Right hindlimb (tissue), 1 donor: ENCODE data around the gene TYSND1.
"Not testable (repeated sequence)": the region's sequence is repeated elsewhere in the genome, so short reads cannot be mapped to it uniquely, and the experiment has no call there.

Source experiments
- DNase-seq: peaks from one replicate; pipeline ENCODE4 v3.0.0-alpha.2; 2018

TYSND1 gene

DNA sequence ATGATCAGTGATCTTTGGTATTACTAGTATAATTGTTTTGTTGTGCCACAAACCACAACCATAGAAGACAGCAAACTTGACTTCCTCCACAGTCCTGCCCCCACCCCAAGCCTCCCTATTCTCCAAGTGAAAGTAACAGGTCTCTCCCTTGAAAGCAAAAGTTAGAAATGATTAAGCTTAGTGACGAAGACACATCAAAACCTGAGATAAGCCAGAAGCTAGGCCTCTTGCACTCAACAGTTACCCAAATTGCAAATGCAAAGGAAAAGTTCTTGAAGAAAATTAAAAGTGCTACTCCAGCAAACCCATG is 16.3 kb upstream of the TYSND1 start:
- DNase-seq, result no peak

DNA sequence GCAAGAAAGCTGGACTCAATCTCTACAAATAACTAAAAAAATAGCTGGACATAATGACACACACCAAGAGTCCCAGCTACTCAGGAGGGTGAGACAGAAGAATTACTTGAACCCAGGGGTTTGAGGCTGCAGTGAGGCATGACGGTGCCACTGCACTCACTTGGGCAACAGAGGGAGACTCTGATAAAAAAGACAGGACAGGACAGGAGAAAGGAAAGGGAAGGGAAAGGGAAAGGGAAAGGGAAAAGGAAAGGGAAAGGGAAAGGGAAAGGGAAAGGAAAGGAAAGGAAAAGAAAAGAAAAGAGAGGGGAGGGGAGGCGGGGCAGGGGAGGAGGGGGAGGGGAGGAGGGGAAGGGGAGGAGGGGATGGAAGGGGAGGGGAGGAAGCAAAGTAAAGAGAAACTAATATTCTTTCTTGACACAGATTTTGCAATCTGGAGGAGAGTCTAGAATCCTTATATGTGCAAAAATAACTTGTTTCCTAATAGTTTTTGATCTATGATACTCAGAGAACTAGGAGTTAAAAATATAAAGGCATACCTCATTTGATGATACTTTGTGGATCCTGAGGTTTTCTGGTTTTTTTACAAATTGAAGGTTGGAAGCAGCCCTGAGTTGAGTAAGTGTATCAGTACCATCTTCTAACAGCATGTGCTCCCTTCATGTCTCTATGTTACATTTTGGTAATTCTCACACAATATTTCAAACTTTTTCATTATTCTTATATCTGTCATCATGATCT is 15.8 kb upstream of the TYSND1 start:
- DNase-seq, result no peak

- no peak for DNase-seq
Observed at GRCh38 chr10:70160798-70161197, 14.3 kb upstream of the TYSND1 start.

GRCh38 chr10:70159366-70159765 is 12.9 kb upstream of the TYSND1 start:
- not testable (repeated sequence) for DNase-seq

- DNase-seq, result no peak
Observed at GRCh38 chr10:70158113-70158512, 11.6 kb upstream of the TYSND1 start.

DNA sequence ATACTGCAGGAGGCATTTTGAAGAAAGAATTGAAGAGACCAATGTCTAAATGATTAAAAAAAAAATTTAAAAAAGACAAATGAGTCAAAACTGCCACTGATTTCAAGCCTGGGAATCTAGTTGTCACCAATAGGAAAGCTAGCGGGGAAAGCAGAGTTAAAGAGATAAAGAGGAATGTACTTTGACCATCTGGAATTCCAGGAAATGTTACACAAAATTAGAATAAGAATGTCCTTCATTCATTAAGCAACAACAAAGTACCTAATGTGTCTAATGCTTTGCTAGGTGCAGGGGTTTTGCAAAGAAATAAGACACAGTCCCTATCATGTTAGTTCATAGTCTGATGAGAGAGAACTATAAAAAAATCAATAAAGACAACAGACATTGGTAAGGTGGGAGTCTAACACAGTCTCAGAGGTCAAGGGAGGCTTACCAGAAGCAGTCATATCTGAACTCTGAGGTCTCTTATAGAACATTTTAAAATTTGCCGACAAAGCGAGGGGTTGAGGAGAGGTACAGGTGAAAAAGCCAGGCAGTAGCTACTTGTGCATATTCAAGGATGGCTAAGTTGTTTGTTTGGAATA is 8.8 kb upstream of the TYSND1 start:
- no peak for DNase-seq

DNA sequence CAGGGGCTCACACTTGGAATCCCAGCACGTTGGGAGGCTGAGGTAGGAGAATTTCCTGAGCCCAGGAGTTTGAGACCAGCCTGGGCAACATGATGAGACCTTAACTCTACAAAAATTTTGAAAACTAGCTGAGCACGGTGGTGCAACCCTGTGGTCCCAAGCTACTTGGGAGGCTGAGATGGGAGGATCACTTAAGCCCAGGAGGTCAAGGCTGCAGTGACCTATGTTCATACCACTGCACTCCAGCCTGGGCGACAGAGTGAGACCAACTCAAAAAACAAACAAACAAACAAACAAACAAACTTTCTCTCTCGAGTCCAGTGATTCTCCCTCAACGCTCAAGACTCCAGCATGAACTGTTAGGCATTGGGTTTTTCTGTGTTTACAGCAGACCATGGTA is 2.0 kb upstream of the TYSND1 start:
- DNase-seq, result no peak

DNA sequence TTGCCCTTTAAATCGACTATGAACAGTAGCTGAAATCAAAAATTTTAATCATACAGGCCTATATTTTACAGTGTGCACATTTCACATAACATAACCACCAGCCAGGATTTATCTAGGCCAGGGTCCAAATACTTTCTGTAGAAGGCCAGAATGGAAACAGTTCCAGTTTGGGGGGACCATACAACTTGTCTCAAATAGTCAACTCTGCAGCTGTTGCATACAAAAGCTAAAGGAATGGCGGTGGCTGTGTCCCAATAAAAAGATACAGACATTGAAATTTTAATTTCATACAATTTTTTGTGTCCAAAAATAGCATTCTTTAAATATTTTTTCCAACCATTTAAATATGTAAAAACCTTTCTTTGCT is 742 bp upstream of the TYSND1 start:
- DNase-seq, result no peak

- peak; percentile 73 for DNase-seq
Observed at GRCh38 chr10:70145666-70146488, 623 bp downstream of the TYSND1 start.

- DNase-seq, result no peak
Observed at GRCh38 chr10:70145166-70145665, 1.3 kb downstream of the TYSND1 start.

DNA sequence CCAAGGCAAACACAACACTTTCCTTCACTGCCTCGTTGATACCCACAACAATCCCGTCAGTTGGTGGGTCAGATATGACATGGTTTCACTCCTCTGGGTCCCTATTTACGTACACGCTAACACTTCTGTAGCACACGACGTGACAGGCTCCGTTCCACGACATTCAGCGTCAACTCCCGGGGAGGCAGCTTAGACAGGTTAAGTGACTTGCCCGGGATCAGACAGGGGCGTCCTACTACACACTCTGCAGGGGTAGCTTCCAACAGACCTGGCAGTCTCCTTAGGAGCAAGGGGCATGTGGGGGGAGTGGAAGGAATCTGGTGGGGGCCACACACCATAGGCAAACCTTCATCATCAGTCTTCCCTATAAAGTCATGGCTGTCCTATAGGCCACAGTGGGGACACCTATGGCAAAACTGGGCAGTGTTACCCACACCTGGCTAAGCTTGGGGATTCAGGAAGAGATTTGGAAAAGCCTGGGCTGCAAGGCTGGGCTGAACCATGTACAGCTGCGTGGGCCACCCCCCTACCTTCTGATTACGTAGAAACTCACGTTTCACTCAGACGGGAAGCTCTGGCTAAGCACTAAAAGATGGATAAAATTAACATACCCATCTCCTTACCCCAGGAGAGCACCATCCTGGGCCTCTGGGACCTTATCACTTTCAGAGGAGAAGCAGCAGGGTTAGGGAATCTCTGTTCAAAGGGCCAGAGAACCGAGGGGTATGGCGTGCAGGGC is 2.0 kb downstream of the TYSND1 start:
- DNase-seq, result no peak

GRCh38 chr10:70142555-70142954 is 3.9 kb downstream of the TYSND1 start:
- DNase-seq, result no peak

GRCh38 chr10:70140297-70140696 is 6.2 kb downstream of the TYSND1 start:
- no peak for DNase-seq

DNA sequence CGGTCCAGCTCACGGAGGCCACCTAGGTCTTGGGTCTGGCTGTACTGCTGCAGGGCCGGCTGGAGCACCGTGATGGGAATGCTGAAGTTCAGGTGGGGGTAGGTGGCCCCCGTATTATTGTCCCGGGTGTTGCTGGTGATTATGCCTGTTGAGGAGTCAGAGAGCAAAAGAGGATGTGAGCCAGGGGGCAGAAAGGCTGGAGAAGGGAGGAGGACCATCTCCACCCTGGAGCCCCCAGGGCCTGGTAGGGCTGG is 6.6 kb downstream of the TYSND1 start:
- no peak for DNase-seq

DNA sequence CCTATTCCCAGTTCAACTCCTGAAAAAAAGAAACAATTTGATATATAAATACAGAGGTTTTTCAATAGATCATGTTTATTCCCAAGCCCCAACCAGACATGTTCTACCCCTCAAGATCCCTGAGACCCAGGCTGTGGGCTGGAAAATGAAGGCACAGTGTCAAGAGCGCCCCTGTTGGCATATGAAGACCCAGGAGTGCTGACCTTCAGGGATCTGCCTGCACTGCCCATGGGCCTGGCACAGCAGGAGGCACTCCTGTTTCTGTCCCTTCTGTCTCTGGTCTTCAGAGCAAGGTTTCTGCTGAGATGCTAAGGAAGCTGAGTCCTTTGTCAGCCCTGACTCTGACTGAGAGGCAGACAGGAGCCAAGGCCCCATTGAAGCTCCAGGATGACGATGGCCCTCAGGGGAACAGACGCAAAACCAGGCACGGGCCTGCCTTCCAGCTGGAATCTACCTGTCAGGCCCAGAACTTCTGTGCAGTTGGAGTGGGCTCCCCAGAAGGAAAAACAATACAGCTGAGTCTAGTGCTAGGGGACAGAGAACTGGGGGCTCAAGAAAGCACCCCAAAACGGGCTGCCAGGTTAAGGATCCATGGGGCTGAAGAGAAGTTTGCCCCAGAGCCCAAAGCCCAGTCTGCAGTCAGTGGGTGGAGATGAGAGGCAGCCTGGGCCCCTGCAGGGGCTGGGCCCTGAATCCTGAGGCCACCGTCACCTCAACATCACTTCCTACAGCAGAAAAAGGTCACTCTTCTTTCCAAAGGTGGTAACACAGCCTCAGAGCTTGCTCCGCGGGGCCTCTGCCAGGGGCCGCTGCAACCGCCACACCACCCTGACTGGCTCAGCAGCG is 7.1 kb downstream of the TYSND1 start:
- no peak for DNase-seq

GRCh38 chr10:70137927-70138883 is 8.3 kb downstream of the TYSND1 start:
- no peak for DNase-seq

DNA sequence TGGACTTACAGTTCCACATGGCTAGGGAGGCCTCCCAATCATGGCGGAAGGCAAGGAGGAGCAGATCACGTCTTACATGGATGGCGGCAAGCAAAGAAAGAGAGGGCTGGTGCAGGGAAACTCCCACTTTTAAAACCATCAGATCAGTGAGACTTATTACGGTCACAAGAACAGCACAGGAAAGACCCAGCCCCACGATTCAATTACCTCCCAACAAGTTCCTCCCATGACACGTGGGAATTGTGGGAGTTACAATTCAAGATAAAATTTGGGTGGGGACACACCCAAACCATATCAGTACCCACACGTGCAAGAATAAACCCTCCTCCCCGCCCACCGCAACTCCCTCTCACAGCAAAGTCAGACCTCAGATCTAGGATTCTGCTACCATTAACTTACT is 9.4 kb downstream of the TYSND1 start:
- no peak for DNase-seq

GRCh38 chr10:70135684-70136083 is 10.8 kb downstream of the TYSND1 start:
- peak; percentile 10 for DNase-seq

- DNase-seq, result peak; percentile 4
Observed at GRCh38 chr10:70135046-70135445, 11.5 kb downstream of the TYSND1 start.

DNA sequence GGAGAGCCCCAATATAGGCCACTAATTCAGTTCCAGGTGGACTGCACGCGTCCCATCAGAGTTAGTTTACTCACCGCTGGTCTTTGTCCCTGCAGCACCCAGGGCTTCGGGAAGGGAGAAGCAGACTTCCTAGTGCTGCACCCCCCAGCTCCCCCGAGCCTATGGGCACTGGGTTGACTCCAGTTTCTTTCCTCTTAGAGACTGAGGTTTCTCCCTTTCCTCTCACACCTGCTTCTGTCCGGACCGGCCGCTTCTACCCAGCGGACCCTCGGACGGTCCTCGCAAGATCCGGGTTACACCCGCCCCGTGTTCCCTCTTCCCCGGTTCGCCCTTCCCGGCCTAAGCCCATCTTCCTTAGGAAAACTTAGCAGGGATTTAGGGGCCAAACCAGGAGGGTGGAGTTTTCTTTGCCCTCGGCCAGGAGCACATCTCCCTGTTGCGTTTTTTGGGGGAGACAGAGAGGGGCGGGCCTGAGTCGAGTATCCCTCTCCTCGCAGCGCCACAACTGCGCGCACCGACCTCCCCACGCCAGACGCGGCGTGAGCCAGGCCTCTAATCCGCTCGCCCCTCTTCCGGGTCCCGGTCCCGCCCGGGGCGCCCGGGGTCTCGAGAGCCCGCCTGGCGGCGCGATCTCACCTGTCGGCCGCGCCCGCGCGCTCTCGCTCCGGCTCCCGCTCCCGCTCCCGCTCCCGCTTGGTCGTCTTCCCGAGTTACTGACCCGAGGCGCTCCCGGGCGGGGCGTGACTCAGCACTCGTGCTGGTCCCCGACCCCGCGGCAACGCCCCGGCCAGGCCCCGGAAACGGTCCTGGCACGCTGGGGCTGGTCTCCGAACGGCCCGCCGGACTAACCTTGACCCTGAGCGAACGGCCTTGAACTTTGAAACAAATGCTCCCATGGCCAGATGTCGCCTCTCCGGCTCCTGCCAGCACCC is 14.1 kb downstream of the TYSND1 start, which contains the start of gene AIFM2:
Gene AIFM2 (minus strand): TSS at position 728 of the 932 bp plus-strand sequence. CDS start 8,741 bp downstream, outside the sequence.
- peak; percentile 63 for DNase-seq
